ENCODE results near the gene PDE4B.

GRCh38 chr1:65971547-65971946 is 178.9 kb downstream of the PDE4B start:
- TF ChIP-seq RAD21 (conservative IDR thresholded peaks at IDR 0.05 in 1 of 2, IDR thresholded peaks at IDR 0.05 in 1 of 2) (no peak), CBX8 (IDR thresholded peaks at IDR 0.05) (no peak), HOXA7 (CRISPR knock-in tag; IDR thresholded peaks at IDR 0.05) (no peak), SREBF2 (IDR thresholded peaks at IDR 0.05) (no peak), NR3C1 (IDR thresholded peaks at IDR 0.05) (no peak), POLR2A (IDR thresholded peaks at IDR 0.05; ENCODE audit: low read length) (no peak), MAZ (IDR thresholded peaks at IDR 0.05; ENCODE audit: borderline replicate concordance, low read depth, low read length) (no peak), CBX2 (IDR thresholded peaks at IDR 0.05; ENCODE audit: borderline replicate concordance, low read depth) (no peak), MAX (IDR thresholded peaks at IDR 0.05) (no peak), CHD2 (IDR thresholded peaks at IDR 0.05; ENCODE audit: low read length, partially characterized antibody) (no peak), RFX5 (IDR thresholded peaks at IDR 0.05) (no peak), CEBPB (IDR thresholded peaks at IDR 0.05) (no peak)
- TF ChIP-seq, protein P1, sequence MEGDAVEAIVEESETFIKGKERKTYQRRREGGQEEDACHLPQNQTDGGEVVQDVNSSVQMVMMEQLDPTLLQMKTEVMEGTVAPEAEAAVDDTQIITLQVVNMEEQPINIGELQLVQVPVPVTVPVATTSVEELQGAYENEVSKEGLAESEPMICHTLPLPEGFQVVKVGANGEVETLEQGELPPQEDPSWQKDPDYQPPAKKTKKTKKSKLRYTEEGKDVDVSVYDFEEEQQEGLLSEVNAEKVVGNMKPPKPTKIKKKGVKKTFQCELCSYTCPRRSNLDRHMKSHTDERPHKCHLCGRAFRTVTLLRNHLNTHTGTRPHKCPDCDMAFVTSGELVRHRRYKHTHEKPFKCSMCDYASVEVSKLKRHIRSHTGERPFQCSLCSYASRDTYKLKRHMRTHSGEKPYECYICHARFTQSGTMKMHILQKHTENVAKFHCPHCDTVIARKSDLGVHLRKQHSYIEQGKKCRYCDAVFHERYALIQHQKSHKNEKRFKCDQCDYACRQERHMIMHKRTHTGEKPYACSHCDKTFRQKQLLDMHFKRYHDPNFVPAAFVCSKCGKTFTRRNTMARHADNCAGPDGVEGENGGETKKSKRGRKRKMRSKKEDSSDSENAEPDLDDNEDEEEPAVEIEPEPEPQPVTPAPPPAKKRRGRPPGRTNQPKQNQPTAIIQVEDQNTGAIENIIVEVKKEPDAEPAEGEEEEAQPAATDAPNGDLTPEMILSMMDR (IDR thresholded peaks at IDR 0.05): no peak
- TF ChIP-seq, protein P2, sequence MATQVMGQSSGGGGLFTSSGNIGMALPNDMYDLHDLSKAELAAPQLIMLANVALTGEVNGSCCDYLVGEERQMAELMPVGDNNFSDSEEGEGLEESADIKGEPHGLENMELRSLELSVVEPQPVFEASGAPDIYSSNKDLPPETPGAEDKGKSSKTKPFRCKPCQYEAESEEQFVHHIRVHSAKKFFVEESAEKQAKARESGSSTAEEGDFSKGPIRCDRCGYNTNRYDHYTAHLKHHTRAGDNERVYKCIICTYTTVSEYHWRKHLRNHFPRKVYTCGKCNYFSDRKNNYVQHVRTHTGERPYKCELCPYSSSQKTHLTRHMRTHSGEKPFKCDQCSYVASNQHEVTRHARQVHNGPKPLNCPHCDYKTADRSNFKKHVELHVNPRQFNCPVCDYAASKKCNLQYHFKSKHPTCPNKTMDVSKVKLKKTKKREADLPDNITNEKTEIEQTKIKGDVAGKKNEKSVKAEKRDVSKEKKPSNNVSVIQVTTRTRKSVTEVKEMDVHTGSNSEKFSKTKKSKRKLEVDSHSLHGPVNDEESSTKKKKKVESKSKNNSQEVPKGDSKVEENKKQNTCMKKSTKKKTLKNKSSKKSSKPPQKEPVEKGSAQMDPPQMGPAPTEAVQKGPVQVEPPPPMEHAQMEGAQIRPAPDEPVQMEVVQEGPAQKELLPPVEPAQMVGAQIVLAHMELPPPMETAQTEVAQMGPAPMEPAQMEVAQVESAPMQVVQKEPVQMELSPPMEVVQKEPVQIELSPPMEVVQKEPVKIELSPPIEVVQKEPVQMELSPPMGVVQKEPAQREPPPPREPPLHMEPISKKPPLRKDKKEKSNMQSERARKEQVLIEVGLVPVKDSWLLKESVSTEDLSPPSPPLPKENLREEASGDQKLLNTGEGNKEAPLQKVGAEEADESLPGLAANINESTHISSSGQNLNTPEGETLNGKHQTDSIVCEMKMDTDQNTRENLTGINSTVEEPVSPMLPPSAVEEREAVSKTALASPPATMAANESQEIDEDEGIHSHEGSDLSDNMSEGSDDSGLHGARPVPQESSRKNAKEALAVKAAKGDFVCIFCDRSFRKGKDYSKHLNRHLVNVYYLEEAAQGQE (IDR thresholded peaks at IDR 0.05): no peak

All from A549 (cell line).